ENCODE measurements around the gene RAB10. TPM values are rescaled to one million over a fixed set of nuclear protein-coding genes. Genes with fewer than 3 reads are reported as not detected.

Gene RAB10
- total and polyA plus RNA-seq, 2 of the 4 experiments (the other 2 are of a cell fraction) = 30.1 to 77.1 TPM

DNA sequence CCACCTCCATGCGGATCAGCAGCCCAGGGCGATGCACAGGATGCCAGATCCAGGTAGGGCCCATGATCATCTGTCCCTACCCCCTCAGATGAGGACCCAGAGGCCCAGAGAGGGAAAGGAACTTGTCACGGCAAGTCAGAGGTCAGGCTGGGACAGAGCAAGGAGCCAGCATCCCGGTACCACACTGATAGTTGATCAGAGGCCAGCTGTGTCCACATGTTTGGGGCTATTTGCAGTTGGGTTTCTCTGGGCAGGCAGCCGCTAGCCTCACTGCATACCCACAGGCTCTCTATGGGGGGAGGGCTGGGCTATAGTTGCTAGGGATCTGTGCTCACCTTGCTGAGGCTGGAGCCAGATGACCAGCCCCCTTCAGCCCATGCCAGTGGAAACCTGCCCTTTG, 148.6 kb downstream of the RAB10 start:
- no peak overlapping the region for H4K8ac ChIP-seq (ENCODE audit: low read depth in 2 of 2, low read length in 2 of 2)
- H2AFZ ChIP-seq (replicated peaks; ENCODE audit: low read length, poor library complexity) = no peak overlapping the region
- ChIA-PET CTCF (no interaction called here), POLR2A (ENCODE audit: unreplicated experiment) (no interaction called here)
- dilution Hi-C loops (cut with HindIII; ENCODE audit: low sequenced_read_pairs, unreplicated experiment) = no loop called here
- no peak overlapping the region for H2BK5ac ChIP-seq (ENCODE audit: low read depth, low read length, poor library complexity, severe bottlenecking)
- no peak overlapping the region for H3K23ac ChIP-seq (ENCODE audit: low read depth, low read length)
- in situ Hi-C loops (cut with MboI; ENCODE audit: low sequenced_read_pairs) = no loop called here
- no peak overlapping the region for H2AK5ac ChIP-seq (ENCODE audit: low read depth, low read length)
- WGBS, 2 experiments (ENCODE audit: extremely low coverage in 2 of 2, insufficient read length in 1 of 2) = 100% methylated on average over 2 of the region's 5 CpGs; no CpG with 5 or more reads in 1 of the 2 experiments
- no peak overlapping the region for H3K9ac ChIP-seq (ENCODE audit: low read depth, low read length)
- intact Hi-C loops (cut with micrococcal nuclease) = no loop called here
- H3K27me3 ChIP-seq (ENCODE audit: control insufficient read depth, insufficient read depth, low read length) = no peaks in the 10 kb centered on the region; the same call in 1 of the 2 replicates
- no peaks in the 10 kb centered on the region for H4K20me1 ChIP-seq (ENCODE audit: insufficient read depth, low read length)
- no peak overlapping the region for H4K5ac ChIP-seq (ENCODE audit: low read depth, low read length)
- no peak overlapping the region for H4K91ac ChIP-seq (ENCODE audit: insufficient read depth, low read depth, low read length)
- DNase-seq = no peak
- H2BK120ac ChIP-seq (ENCODE audit: low read depth, low read length) = no peak overlapping the region
- no peak overlapping the region for H3K4me3 ChIP-seq (ENCODE audit: insufficient read depth, low read depth, low read length)
- no peak overlapping the region for H3K4ac ChIP-seq (ENCODE audit: low read depth, low read length)
- H3K4me1 ChIP-seq (ENCODE audit: control insufficient read depth, insufficient read depth, low read length) = no peaks in the 10 kb centered on the region
- TF ChIP-seq, protein P1, sequence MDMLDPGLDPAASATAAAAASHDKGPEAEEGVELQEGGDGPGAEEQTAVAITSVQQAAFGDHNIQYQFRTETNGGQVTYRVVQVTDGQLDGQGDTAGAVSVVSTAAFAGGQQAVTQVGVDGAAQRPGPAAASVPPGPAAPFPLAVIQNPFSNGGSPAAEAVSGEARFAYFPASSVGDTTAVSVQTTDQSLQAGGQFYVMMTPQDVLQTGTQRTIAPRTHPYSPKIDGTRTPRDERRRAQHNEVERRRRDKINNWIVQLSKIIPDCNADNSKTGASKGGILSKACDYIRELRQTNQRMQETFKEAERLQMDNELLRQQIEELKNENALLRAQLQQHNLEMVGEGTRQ (IDR thresholded peaks at IDR 0.05; ENCODE audit: low read depth, low read length) = no peak
- TF ChIP-seq NFE2L2 (IDR thresholded peaks at IDR 0.05; ENCODE audit: low read depth, low read length) (no peak), CHD1 (IDR thresholded peaks at IDR 0.05; ENCODE audit: low read depth, low read length) (no peak), RFX5 (IDR thresholded peaks at IDR 0.05; ENCODE audit: low read depth, low read length) (no peak), MXI1 (IDR thresholded peaks at IDR 0.05; ENCODE audit: borderline replicate concordance, low read depth, low read length) (no peak), CEBPB (IDR thresholded peaks at IDR 0.05; ENCODE audit: low read depth, low read length) (no peak), BHLHE40 (IDR thresholded peaks at IDR 0.05; ENCODE audit: low read depth, low read length) (no peak), FOS (IDR thresholded peaks at IDR 0.05; ENCODE audit: low read depth, low read length) (no peak), MAZ (IDR thresholded peaks at IDR 0.05; ENCODE audit: borderline replicate concordance, low read depth, low read length) (no peak), RAD21 (IDR thresholded peaks at IDR 0.05; ENCODE audit: low read length) (no peak), POLR2A (IDR thresholded peaks at IDR 0.05; ENCODE audit: low read depth, low read length) (no peak), SMC3 (IDR thresholded peaks at IDR 0.05; ENCODE audit: low read depth, low read length) (no peak), MAFK (IDR thresholded peaks at IDR 0.05; ENCODE audit: low read depth, low read length) (no peak)
- TF ChIP-seq, protein P2, sequence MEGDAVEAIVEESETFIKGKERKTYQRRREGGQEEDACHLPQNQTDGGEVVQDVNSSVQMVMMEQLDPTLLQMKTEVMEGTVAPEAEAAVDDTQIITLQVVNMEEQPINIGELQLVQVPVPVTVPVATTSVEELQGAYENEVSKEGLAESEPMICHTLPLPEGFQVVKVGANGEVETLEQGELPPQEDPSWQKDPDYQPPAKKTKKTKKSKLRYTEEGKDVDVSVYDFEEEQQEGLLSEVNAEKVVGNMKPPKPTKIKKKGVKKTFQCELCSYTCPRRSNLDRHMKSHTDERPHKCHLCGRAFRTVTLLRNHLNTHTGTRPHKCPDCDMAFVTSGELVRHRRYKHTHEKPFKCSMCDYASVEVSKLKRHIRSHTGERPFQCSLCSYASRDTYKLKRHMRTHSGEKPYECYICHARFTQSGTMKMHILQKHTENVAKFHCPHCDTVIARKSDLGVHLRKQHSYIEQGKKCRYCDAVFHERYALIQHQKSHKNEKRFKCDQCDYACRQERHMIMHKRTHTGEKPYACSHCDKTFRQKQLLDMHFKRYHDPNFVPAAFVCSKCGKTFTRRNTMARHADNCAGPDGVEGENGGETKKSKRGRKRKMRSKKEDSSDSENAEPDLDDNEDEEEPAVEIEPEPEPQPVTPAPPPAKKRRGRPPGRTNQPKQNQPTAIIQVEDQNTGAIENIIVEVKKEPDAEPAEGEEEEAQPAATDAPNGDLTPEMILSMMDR (conservative IDR thresholded peaks at IDR 0.05; ENCODE audit: low read depth, low read length) = no peak
- H2AK9ac ChIP-seq (replicated peaks; ENCODE audit: low read depth, low read length, poor library complexity) = no peak overlapping the region
- no peaks in the 10 kb centered on the region for H3K36me3 ChIP-seq (ENCODE audit: control insufficient read depth, insufficient read depth, low read length)
- H2BK20ac ChIP-seq (ENCODE audit: low read depth, low read length) = no peak overlapping the region
- no peaks in the 10 kb centered on the region for H3K9me3 ChIP-seq (ENCODE audit: control insufficient read depth, insufficient read depth, low read length)
- no peak overlapping the region for H2BK15ac ChIP-seq (ENCODE audit: low read depth, low read length)
- H3K18ac ChIP-seq (ENCODE audit: low read depth, low read length) = no peak overlapping the region
- H3K9me1 ChIP-seq (ENCODE audit: insufficient read depth, low read length) = no peaks in the 10 kb centered on the region
- BruUV-seq (replicated peaks) = no TSS peak
- no peak overlapping the region for H3K27ac ChIP-seq (ENCODE audit: insufficient read depth, low read length)
- H3K79me1 ChIP-seq (ENCODE audit: low read depth in 1 of 2, low read length in 2 of 2) = no peaks in the 10 kb centered on the region
- ATAC-seq (ENCODE audit: low read depth) = no peak
- no peak overlapping the region for H3K4me2 ChIP-seq (ENCODE audit: low read depth, low read length)
- no peak overlapping the region for H3K14ac ChIP-seq (replicated peaks; ENCODE audit: low read depth, low read length)
- H3K56ac ChIP-seq (ENCODE audit: extremely low read depth, insufficient read depth, low read length) = no peak overlapping the region
